Smooth muscle cell (in vitro differentiated cells): ENCODE results near the gene SHLD1. TPM values are rescaled to one million over a fixed set of nuclear protein-coding genes. Genes with fewer than 3 reads are reported as not detected.

Source experiments
- DNase-seq: peaks from one replicate; lab custom pipeline; 2025; ENCODE audit not compliant: unreplicated experiment; lab: John Stamatoyannopoulos, UW
- H2AFZ ChIP-seq: fragments of 200-600 bp; sonication (generic); 2 replicates; pipeline ENCODE4 v1.6.0; 2016; ENCODE audit warnings: antibody characterized with exemption, low read depth, mild to moderate bottlenecking
- H3F3A ChIP-seq: fragments of 200-600 bp; sonication (generic); 2 replicates; pipeline ENCODE4 v1.6.0; 2017; ENCODE audit warnings: antibody characterized with exemption, low read depth
- H3K27ac ChIP-seq: fragments of 200-600 bp; sonication (generic); 2 replicates; pipeline ENCODE4 v1.5.1; 2016; ENCODE audit warnings: low read depth, mild to moderate bottlenecking
- H3K27me3 ChIP-seq: fragments of 200-600 bp; sonication (generic); 2 replicates; pipeline ENCODE4 v1.6.1; 2016; ENCODE audit warnings: low read depth, mild to moderate bottlenecking
- H3K36me3 ChIP-seq: fragments of 200-600 bp; sonication (generic); 2 replicates; pipeline ENCODE4 v1.5.1; 2016; ENCODE audit warnings: low read depth
- H3K4me1 ChIP-seq: fragments of 200-600 bp; sonication (generic); 2 replicates; pipeline ENCODE4 v1.5.1; 2016; ENCODE audit warnings: low read depth
- H3K4me2 ChIP-seq: fragments of 200-600 bp; sonication (generic); 2 replicates; pipeline ENCODE4 v1.6.0; 2016; ENCODE audit warnings: mild to moderate bottlenecking
- H3K4me3 ChIP-seq: fragments of 200-600 bp; sonication (generic); 2 replicates; pipeline ENCODE4 v1.5.1; 2016; ENCODE audit warnings: mild to moderate bottlenecking
- H3K79me2 ChIP-seq: fragments of 200-600 bp; sonication (generic); 2 replicates; pipeline ENCODE4 v1.6.0; 2016; ENCODE audit warnings: low read depth, mild to moderate bottlenecking
- H3K9ac ChIP-seq: fragments of 200-600 bp; sonication (generic); 2 replicates; pipeline ENCODE4 v1.6.0; 2016; ENCODE audit warnings: low read depth
- H3K9me3 ChIP-seq: fragments of 200-600 bp; sonication (generic); replicated peaks from 2 replicates; pipeline ENCODE4 v1.5.1; 2016; ENCODE audit warnings: low read depth
- H4K20me1 ChIP-seq: fragments of 200-600 bp; sonication (generic); 2 replicates; pipeline ENCODE4 v1.6.0; 2016; ENCODE audit warnings: low read depth
- WGBS: methylation state at CpG from one replicate; pipeline ENCODE4 v1.1.7; 2016; ENCODE audit warnings: low lambda C conversion rate; 5-methylcytosine and 5-hydroxymethylcytosine counted together
- polyA plus RNA-seq: library from polyadenylated mRNA; unstranded; fragments of >200 nt; fragmentation: Nextera tagmentation; extraction: Ambion mirVana; gene quantifications from 2 replicates; pipeline ENCODE4 v1.2.1, GENCODE V29; 2016
- total RNA-seq: library from RNA; depleted of rRNA; stranded (reverse); fragments of >200 nt; gene quantifications from 2 replicates; pipeline ENCODE4 v1.2.3, GENCODE V29; 2014
- TF ChIP-seq, protein P1 (sequence below): fragments of 200-600 bp; sonication (generic); IDR thresholded peaks from 2 replicates; pipeline ENCODE4 v1.5.1; 2017; ENCODE audit warnings: borderline replicate concordance, mild to moderate bottlenecking, antibody characterized with exemption; ENCODE audit not compliant: insufficient read depth, poor library complexity, severe bottlenecking

The SHLD1 gene
- total and polyA plus RNA-seq, 2 experiments from 2014 or later, result 3.3 to 3.7 TPM

- Histone ChIP-seq H3F3A (no peaks in the 10 kb centered on the region), H3K36me3 (no peaks in the 10 kb centered on the region), H3K9ac (no peak overlapping the region), H3K79me2 (no peaks in the 10 kb centered on the region), H3K27ac (no peak overlapping the region), H3K27me3 (no peaks in the 10 kb centered on the region), H3K9me3 (no peaks in the 10 kb centered on the region), H4K20me1 (no peaks in the 10 kb centered on the region), H2AFZ (no peak overlapping the region), H3K4me1 (no peaks in the 10 kb centered on the region), H3K4me3 (no peak overlapping the region), H3K4me2 (no peak overlapping the region)
- DNase-seq, result no peak
- WGBS, result 89% methylated on average over 2 of the region's 2 CpGs
- TF ChIP-seq, protein P1, sequence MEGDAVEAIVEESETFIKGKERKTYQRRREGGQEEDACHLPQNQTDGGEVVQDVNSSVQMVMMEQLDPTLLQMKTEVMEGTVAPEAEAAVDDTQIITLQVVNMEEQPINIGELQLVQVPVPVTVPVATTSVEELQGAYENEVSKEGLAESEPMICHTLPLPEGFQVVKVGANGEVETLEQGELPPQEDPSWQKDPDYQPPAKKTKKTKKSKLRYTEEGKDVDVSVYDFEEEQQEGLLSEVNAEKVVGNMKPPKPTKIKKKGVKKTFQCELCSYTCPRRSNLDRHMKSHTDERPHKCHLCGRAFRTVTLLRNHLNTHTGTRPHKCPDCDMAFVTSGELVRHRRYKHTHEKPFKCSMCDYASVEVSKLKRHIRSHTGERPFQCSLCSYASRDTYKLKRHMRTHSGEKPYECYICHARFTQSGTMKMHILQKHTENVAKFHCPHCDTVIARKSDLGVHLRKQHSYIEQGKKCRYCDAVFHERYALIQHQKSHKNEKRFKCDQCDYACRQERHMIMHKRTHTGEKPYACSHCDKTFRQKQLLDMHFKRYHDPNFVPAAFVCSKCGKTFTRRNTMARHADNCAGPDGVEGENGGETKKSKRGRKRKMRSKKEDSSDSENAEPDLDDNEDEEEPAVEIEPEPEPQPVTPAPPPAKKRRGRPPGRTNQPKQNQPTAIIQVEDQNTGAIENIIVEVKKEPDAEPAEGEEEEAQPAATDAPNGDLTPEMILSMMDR, result no peak
These were observed 39.6 kb downstream of the SHLD1 start for GRCh38 chr20:5789827-5790226.

- H3K9ac ChIP-seq, result no peak overlapping the region
- H3K27ac ChIP-seq, result no peak overlapping the region
- no peak overlapping the region for H3K4me2 ChIP-seq
- no peaks in the 10 kb centered on the region for H3K36me3 ChIP-seq
- H3K27me3 ChIP-seq, result no peaks in the 10 kb centered on the region
- H3K4me3 ChIP-seq, result no peak overlapping the region
- TF ChIP-seq, protein P1, result no peak
- no peaks in the 10 kb centered on the region for H3F3A ChIP-seq
- H3K4me1 ChIP-seq, result no peaks in the 10 kb centered on the region
- no peak for DNase-seq
- H3K9me3 ChIP-seq, result no peaks in the 10 kb centered on the region
- no peaks in the 10 kb centered on the region for H3K79me2 ChIP-seq
- WGBS, result 93% methylated on average over 2 of the region's 2 CpGs
- H2AFZ ChIP-seq, result no peak overlapping the region
- H4K20me1 ChIP-seq, result no peaks in the 10 kb centered on the region
These were observed 43.7 kb downstream of the SHLD1 start for GRCh38 chr20:5793916-5794315.

DNA sequence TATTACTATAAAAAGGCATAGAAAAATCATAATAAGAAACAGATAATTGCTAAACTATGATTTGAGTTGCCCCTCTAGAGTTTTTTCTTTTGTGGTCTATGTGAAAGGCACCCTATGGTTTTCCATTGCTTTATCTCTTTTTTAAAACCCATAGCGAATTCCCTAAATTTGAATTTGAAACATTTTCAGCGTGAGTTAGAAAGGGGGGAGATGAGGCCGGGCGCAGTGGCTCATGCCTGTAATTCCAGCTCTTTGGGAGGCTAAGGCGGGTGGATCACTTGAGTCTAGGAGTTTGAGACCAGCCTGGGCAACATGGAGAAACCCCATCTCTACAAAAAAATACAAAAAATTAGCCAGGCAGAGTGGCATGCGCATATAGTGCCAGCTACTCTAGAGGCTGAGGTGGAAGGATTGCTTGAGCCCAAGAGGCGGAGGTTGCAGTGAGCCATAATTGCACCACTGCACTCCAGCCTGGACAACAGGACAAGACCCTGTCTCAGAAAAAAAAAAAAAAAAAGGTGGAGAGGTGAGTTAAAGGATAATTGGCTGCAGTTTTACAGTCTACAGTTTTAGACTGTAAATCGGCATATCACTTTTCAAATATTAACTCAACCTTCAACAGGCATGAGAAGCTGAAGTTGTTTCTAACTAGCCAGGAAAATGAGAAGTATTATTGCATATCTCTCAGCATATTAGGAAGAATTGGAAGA lies 46.3 kb downstream of the SHLD1 start:
- no peaks in the 10 kb centered on the region for H3F3A ChIP-seq
- no peak overlapping the region for H2AFZ ChIP-seq
- H3K9ac ChIP-seq, result no peak overlapping the region
- H4K20me1 ChIP-seq, result no peaks in the 10 kb centered on the region
- no peak for DNase-seq
- no peak overlapping the region for H3K4me2 ChIP-seq
- H3K9me3 ChIP-seq, result no peaks in the 10 kb centered on the region
- TF ChIP-seq, protein P1, result no peak
- H3K4me1 ChIP-seq, result no peaks in the 10 kb centered on the region
- no peak overlapping the region for H3K27ac ChIP-seq
- no peaks in the 10 kb centered on the region for H3K79me2 ChIP-seq
- H3K27me3 ChIP-seq, result no peaks in the 10 kb centered on the region
- H3K36me3 ChIP-seq, result no peaks in the 10 kb centered on the region
- 81% methylated on average over 8 of the region's 8 CpGs for WGBS
- H3K4me3 ChIP-seq, result no peak overlapping the region

GRCh38 chr20:5797165-5797564 lies 47.0 kb downstream of the SHLD1 start:
- H3K36me3 ChIP-seq, result no peaks in the 10 kb centered on the region
- no peak overlapping the region for H3K4me2 ChIP-seq
- no peaks in the 10 kb centered on the region for H3K9me3 ChIP-seq
- H2AFZ ChIP-seq, result no peak overlapping the region
- 69% methylated on average over 1 of the region's 1 CpG for WGBS
- no peaks in the 10 kb centered on the region for H3K79me2 ChIP-seq
- no peaks in the 10 kb centered on the region for H3K4me1 ChIP-seq
- H3K27me3 ChIP-seq, result no peaks in the 10 kb centered on the region
- DNase-seq, result no peak
- no peaks in the 10 kb centered on the region for H3F3A ChIP-seq
- H3K4me3 ChIP-seq, result no peak overlapping the region
- H4K20me1 ChIP-seq, result no peaks in the 10 kb centered on the region
- TF ChIP-seq, protein P1, result no peak
- no peak overlapping the region for H3K9ac ChIP-seq
- H3K27ac ChIP-seq, result no peak overlapping the region
